HG03565 (cell line): ENCODE measurements around the gene OR51M1.

Experiments
- ATAC-seq: cut with Tn5 transposase; IDR thresholded peaks from one replicate; pipeline ENCODE4 v1.9.1; 2021; ENCODE audit warnings: mild to moderate bottlenecking, moderate library complexity; ENCODE audit not compliant: unreplicated experiment

Gene OR51M1

GRCh38 chr11:5384335-5384734 is 723 bp downstream of the OR51M1 start:
- no peak for ATAC-seq

- no peak for ATAC-seq
These were observed 6.6 kb downstream of the OR51M1 start for GRCh38 chr11:5390210-5390609.

GRCh38 chr11:5394091-5394490 is 10.5 kb downstream of the OR51M1 start:
- no peak for ATAC-seq

- no peak for ATAC-seq
These were observed 15.3 kb downstream of the OR51M1 start for GRCh38 chr11:5398936-5399335.

GRCh38 chr11:5405173-5405572 is 21.6 kb downstream of the OR51M1 start:
- no peak for ATAC-seq

GRCh38 chr11:5420993-5421392 is 37.4 kb downstream of the OR51M1 start:
- ATAC-seq = no peak

- no peak for ATAC-seq
These were observed 38.2 kb downstream of the OR51M1 start, which contains the start of gene OR51Q1 for GRCh38 chr11:5421811-5422210. TSS of gene OR51Q1 (plus strand) at chr11:5422111. CDS start at chr11:5422201, 90 bp downstream.

- no peak for ATAC-seq
These were observed 39.5 kb downstream of the OR51M1 start for GRCh38 chr11:5423131-5423530.

GRCh38 chr11:5441414-5441813 is 57.8 kb downstream of the OR51M1 start, which contains the start of gene OR51I1:
TSS of gene OR51I1 (minus strand) at chr11:5441514. CDS start at chr11:5441514, 0 bp downstream.
- ATAC-seq = no peak
